CD8-positive, alpha-beta memory T cell (primary cell): Measurements from ENCODE around the gene RCC2. TPM values are rescaled to one million over a fixed set of nuclear protein-coding genes. Genes with fewer than 3 reads are reported as not detected.
"Not testable (repeated sequence)": the region's sequence is repeated elsewhere in the genome, so short reads cannot be mapped to it uniquely, and the experiment has no call there.

Experiments used
- CTCF ChIA-PET: fragments of 350-600 bp; sonication (Branson Sonifier 250); formaldehyde crosslinking; loops from one replicate; lab custom pipeline; 2021; ENCODE audit warnings: antibody characterized with exemption; lab: Charles Lee
- POLR2A ChIA-PET: fragments of 350-600 bp; sonication (Branson Sonifier 250); formaldehyde crosslinking; loops from one replicate; lab custom pipeline; 2021; ENCODE audit warnings: antibody characterized with exemption; lab: Charles Lee
- DNase-seq, 5 donors: peaks; one replicate each; pipeline versions ENCODE4 v3.0.0 to v3.0.0-alpha.2; 2020 to 2022; ENCODE audit warnings: mixed read lengths in 1 of 5
- H3K27ac ChIP-seq: one replicate; pipeline ENCODE4 v1.7.0; 2013; ENCODE audit warnings: low read depth, mild to moderate bottlenecking, low read length, moderate library complexity
- H3K27me3 ChIP-seq: 2 replicates; pipeline ENCODE4 v1.7.0; 2013; ENCODE audit warnings: low read length, mild to moderate bottlenecking; ENCODE audit not compliant: insufficient read depth, poor library complexity, severe bottlenecking
- H3K36me3 ChIP-seq: 2 replicates; pipeline ENCODE4 v1.7.0; 2013; ENCODE audit warnings: mild to moderate bottlenecking, low read length, moderate library complexity; ENCODE audit not compliant: insufficient read depth
- H3K4me1 ChIP-seq: 2 replicates; pipeline ENCODE4 v1.7.0; 2013; ENCODE audit warnings: mild to moderate bottlenecking, low read length, moderate library complexity; ENCODE audit not compliant: insufficient read depth
- H3K4me3 ChIP-seq: 2 replicates; pipeline ENCODE4 v1.7.0; 2013; ENCODE audit warnings: mild to moderate bottlenecking, low read length
- H3K9me3 ChIP-seq: 2 replicates; pipeline ENCODE4 v1.7.0; 2013; ENCODE audit warnings: mild to moderate bottlenecking, low read length
- H3K27ac Mint-ChIP-seq, 8 donors: one replicate each; pipeline ENCODE4 v1.8.0; 2020 to 2021; ENCODE audit warnings: mixed read lengths in 8 of 8, mild to moderate bottlenecking in 6 of 8, inconsistent platforms in 3 of 8, moderate library complexity in 3 of 8
- H3K27me3 Mint-ChIP-seq, 2 donors: one replicate each; pipeline ENCODE4 v1.8.0; 2020 to 2021; ENCODE audit warnings: mixed read lengths in 2 of 2, mild to moderate bottlenecking in 1 of 2, moderate library complexity in 1 of 2
- H3K36me3 Mint-ChIP-seq, 3 donors: one replicate each; pipeline ENCODE4 v1.8.0; 2020 to 2021; ENCODE audit warnings: mixed read lengths in 3 of 3, inconsistent platforms in 1 of 3, mild to moderate bottlenecking in 1 of 3
- H3K4me1 Mint-ChIP-seq, 3 donors: one replicate each; pipeline ENCODE4 v1.8.0; 2020 to 2021; ENCODE audit warnings: mixed read lengths in 3 of 3, inconsistent platforms in 1 of 3, mild to moderate bottlenecking in 1 of 3
- H3K4me3 Mint-ChIP-seq, 7 donors: one replicate each; pipeline ENCODE4 v1.8.0; 2020 to 2021; ENCODE audit warnings: mixed read lengths in 7 of 7, mild to moderate bottlenecking in 6 of 7, moderate library complexity in 4 of 7, inconsistent platforms in 2 of 7
- H3K9me3 Mint-ChIP-seq, 5 donors: one replicate each; pipeline ENCODE4 v1.8.0; 2020 to 2022; ENCODE audit warnings: mixed read lengths in 5 of 5, mild to moderate bottlenecking in 3 of 5, moderate library complexity in 2 of 5, inconsistent platforms in 1 of 5
- polyA plus RNA-seq: library from polyadenylated mRNA; unstranded; fragments of 300-500 nt; fragmentation: Illumina TruSeq; gene quantifications from one replicate; pipeline ENCODE4 v1.2.3, GENCODE V29; 2021
- total RNA-seq, 2 experiments: library from RNA; stranded (reverse); gene quantifications; one replicate each; pipeline ENCODE4 v1.2.3, GENCODE V29; 2021

Gene RCC2
- total and polyA plus RNA-seq, 3 experiments from 2014 or later = 27.5 to 156 (median 156) TPM

DNA sequence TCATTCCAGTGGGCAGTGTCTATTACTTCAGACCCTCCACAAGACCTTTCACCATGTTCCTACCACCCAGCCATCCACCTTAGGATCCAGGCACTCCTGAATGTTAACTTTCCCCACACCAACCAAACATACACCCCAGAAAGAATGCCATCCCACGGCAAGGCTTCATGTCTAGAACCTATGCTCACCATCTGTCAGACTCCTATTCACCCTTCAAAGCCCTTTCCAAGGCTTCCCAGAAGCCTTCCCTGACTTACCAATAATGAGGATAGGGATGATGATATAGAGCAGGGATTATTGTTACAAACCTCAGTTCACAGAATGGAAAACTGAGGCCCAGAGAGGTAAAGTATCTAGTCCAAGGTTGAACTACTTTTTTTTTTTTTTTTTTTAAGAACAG lies 19.3 kb upstream of the RCC2 start:
- ChIA-PET POLR2A (no interaction called here), CTCF (no interaction called here)
- Histone ChIP-seq H3K27ac (no peak overlapping the region), H3K4me3 (no peak overlapping the region), H3K9me3 (no peaks in the 10 kb centered on the region), H3K4me1 (no peaks in the 10 kb centered on the region), H3K36me3 (no peaks in the 10 kb centered on the region), H3K27me3 (no peaks in the 10 kb centered on the region)
- Mint-ChIP-seq H3K27me3 (peaks cover 0 to 4% of the 10 kb centered on the region in 2 donors), H3K9me3 (no peaks in the 10 kb centered on the region), H3K36me3 (no peaks in the 10 kb centered on the region), H3K4me1 (no peaks in the 10 kb centered on the region), H3K4me3 (no peak overlapping the region), H3K27ac (no peak overlapping the region)
- DNase-seq = no peak

DNA sequence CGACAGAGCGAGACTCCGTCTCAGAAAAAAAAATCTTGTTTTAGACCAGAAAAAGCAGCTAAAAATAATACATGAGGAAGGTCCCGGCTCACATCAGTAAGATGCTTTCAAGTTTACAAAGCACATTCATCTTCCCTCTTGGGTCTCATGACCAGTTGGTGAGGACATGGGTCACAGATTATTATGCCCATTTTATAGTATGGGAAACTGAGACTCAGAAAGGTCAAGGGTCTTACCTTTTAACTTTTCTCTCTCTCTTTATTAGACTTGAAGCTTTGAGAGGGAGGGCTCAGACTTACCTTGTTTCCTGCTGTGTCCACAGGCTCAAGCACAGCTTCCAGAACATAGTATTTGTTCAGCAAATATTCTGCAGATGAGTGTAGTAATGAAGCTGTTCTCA lies 13.2 kb upstream of the RCC2 start:
- Histone ChIP-seq H3K36me3 (no peaks in the 10 kb centered on the region), H3K4me3 (no peak overlapping the region), H3K27ac (no peak overlapping the region), H3K9me3 (no peaks in the 10 kb centered on the region), H3K4me1 (no peaks in the 10 kb centered on the region), H3K27me3 (no peaks in the 10 kb centered on the region)
- ChIA-PET POLR2A (no interaction called here), CTCF (no interaction called here)
- Mint-ChIP-seq H3K27me3 (peaks cover 9 to 11% of the 10 kb centered on the region in 2 donors), H3K4me3 (no peak overlapping the region), H3K27ac (peak overlapping the region in 1 of 8 donors; percentile 43), H3K9me3 (no peaks in the 10 kb centered on the region), H3K36me3 (no peaks in the 10 kb centered on the region), H3K4me1 (no peaks in the 10 kb centered on the region)
- DNase-seq = no peak

DNA sequence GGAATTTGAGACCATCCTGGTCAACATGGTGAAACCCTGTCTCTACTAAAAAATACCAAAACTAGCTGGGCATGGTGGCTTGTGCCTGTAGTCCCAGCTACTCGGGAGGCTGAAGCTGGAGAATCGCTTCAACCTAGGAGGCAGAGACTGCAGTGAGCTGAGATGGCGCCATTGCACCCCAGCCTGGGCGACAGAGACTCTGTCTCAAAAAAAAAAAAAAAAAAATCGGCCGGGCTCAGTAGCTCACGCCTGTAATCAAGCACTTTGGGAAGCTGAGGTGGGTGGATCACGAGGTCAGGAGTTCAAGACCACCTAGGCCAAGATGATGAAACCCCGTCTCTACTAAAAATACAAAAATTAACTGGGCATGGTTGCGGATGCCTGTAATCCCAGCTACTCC lies 12.7 kb upstream of the RCC2 start:
- POLR2A ChIA-PET, H3K27ac ChIP-seq, H3K4me3 ChIP-seq, H3K27me3 ChIP-seq, H3K36me3 Mint-ChIP-seq, H3K36me3 ChIP-seq, H3K9me3 ChIP-seq, H3K4me3 Mint-ChIP-seq, H3K9me3 Mint-ChIP-seq, DNase-seq, H3K4me1 ChIP-seq, H3K4me1 Mint-ChIP-seq: not testable (repeated sequence)
- H3K27me3 Mint-ChIP-seq = peaks cover 11 to 13% of the 10 kb centered on the region in 2 donors
- H3K27ac Mint-ChIP-seq = peak overlapping the region in 1 of 8 donors; percentile 43
- CTCF ChIA-PET = interaction anchor here (0.7 to 0.9 kb wide), 2 partner anchors 13 to 23 kb away, joined by 3 read pairs; partner anchors contain the start of gene RCC2

- Mint-ChIP-seq H3K27me3 (peaks cover 11 to 14% of the 10 kb centered on the region in 2 donors), H3K27ac (no peak overlapping the region), H3K4me3 (no peak overlapping the region), H3K9me3 (no peaks in the 10 kb centered on the region), H3K36me3 (no peaks in the 10 kb centered on the region), H3K4me1 (no peaks in the 10 kb centered on the region)
- Histone ChIP-seq H3K36me3 (no peaks in the 10 kb centered on the region), H3K9me3 (no peaks in the 10 kb centered on the region), H3K4me3 (no peak overlapping the region), H3K4me1 (no peaks in the 10 kb centered on the region), H3K27me3 (no peaks in the 10 kb centered on the region), H3K27ac (no peak overlapping the region)
- ChIA-PET POLR2A (no interaction called here), CTCF (interaction anchor here (0.7 to 0.9 kb wide), 2 partner anchors 13 to 22 kb away, joined by 3 read pairs; partner anchors contain the start of gene RCC2)
- DNase-seq = no peak
Measured at GRCh38 chr1:17451731-17452130, 12.3 kb upstream of the RCC2 start.

GRCh38 chr1:17447501-17447992 lies 8.1 kb upstream of the RCC2 start:
- no peaks in the 10 kb centered on the region for H3K9me3 Mint-ChIP-seq
- no peak overlapping the region for H3K4me3 ChIP-seq
- POLR2A ChIA-PET = no interaction called here
- H3K36me3 Mint-ChIP-seq = no peaks in the 10 kb centered on the region
- no peak overlapping the region for H3K27ac ChIP-seq
- no peak for DNase-seq
- CTCF ChIA-PET = interaction anchor here (0.9 to 1.2 kb wide), 2 partner anchors 8 to 41 kb away, joined by 3 read pairs; partner anchors contain the start of gene RCC2
- H3K36me3 ChIP-seq = no peaks in the 10 kb centered on the region
- H3K27ac Mint-ChIP-seq = no peak overlapping the region
- H3K4me1 ChIP-seq = no peaks in the 10 kb centered on the region
- H3K4me1 Mint-ChIP-seq = no peaks in the 10 kb centered on the region
- H3K27me3 ChIP-seq = no peaks in the 10 kb centered on the region
- peaks cover 16% of the 10 kb centered on the region in 2 donors for H3K27me3 Mint-ChIP-seq
- H3K9me3 ChIP-seq = no peaks in the 10 kb centered on the region
- no peak overlapping the region for H3K4me3 Mint-ChIP-seq

GRCh38 chr1:17442841-17443240 lies 3.4 kb upstream of the RCC2 start:
- no peaks in the 10 kb centered on the region for H3K9me3 Mint-ChIP-seq
- H3K27me3 Mint-ChIP-seq = peaks cover 8 to 12% of the 10 kb centered on the region in 2 donors
- ChIA-PET POLR2A (no interaction called here), CTCF (no interaction called here)
- peaks cover 4 to 10% (median 7%) of the 10 kb centered on the region in 3 donors for H3K4me1 Mint-ChIP-seq
- Histone ChIP-seq H3K36me3 (no peaks in the 10 kb centered on the region), H3K27me3 (no peaks in the 10 kb centered on the region), H3K27ac (no peak overlapping the region), H3K4me3 (no peak overlapping the region), H3K4me1 (peaks cover 7% of the 10 kb centered on the region), H3K9me3 (no peaks in the 10 kb centered on the region)
- H3K36me3 Mint-ChIP-seq = peaks cover 0 to 10% (median 0%) of the 10 kb centered on the region in 3 donors
- H3K4me3 Mint-ChIP-seq = peak overlapping the region in 1 of 7 donors; percentile 66
- no peak overlapping the region for H3K27ac Mint-ChIP-seq
- no peak for DNase-seq

DNA sequence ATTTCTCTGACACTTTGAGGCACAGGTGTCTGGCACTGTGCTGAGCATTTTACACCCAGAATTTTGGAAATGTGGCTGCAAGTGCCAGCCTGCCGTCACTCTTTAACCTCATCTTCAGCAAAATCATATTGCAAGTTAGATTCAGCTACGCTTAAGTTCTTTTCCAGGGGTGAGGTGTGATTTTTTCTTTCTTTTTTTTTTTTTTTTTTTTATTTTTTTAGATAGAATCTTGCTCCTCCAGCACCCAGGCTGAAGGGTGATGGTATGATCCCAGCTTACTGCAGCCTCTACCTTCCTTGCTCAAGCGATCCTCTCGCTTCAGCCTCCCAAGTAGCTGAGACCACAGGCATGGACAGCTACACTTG lies 2.5 kb upstream of the RCC2 start:
- no peak overlapping the region for H3K27ac ChIP-seq
- H3K36me3 ChIP-seq = no peaks in the 10 kb centered on the region
- DNase-seq = no peak
- H3K9me3 Mint-ChIP-seq = no peaks in the 10 kb centered on the region
- ChIA-PET POLR2A (no interaction called here), CTCF (no interaction called here)
- H3K27me3 Mint-ChIP-seq = peaks cover 5 to 7% of the 10 kb centered on the region in 2 donors
- H3K4me3 ChIP-seq = no peak overlapping the region
- no peaks in the 10 kb centered on the region for H3K9me3 ChIP-seq
- no peaks in the 10 kb centered on the region for H3K27me3 ChIP-seq
- peaks cover 10% of the 10 kb centered on the region for H3K4me1 ChIP-seq
- peaks cover 0 to 10% (median 0%) of the 10 kb centered on the region in 3 donors for H3K36me3 Mint-ChIP-seq
- H3K4me3 Mint-ChIP-seq = peak overlapping the region in 1 of 7 donors; percentile 99
- H3K27ac Mint-ChIP-seq = peak overlapping the region in 1 of 8 donors; percentile 96
- H3K4me1 Mint-ChIP-seq = peaks cover 6 to 13% (median 10%) of the 10 kb centered on the region in 3 donors

- H3K36me3 Mint-ChIP-seq = peaks cover 0 to 10% (median 0%) of the 10 kb centered on the region in 3 donors
- no peaks in the 10 kb centered on the region for H3K36me3 ChIP-seq
- H3K9me3 Mint-ChIP-seq = no peaks in the 10 kb centered on the region
- peaks cover 11 to 18% (median 15%) of the 10 kb centered on the region in 3 donors for H3K4me1 Mint-ChIP-seq
- peak overlapping the region; percentile 55 for H3K27ac ChIP-seq
- peaks cover 16% of the 10 kb centered on the region for H3K4me1 ChIP-seq
- POLR2A ChIA-PET = no interaction called here
- peak overlapping the region in 2 of 7 donors; percentile 23 to 99 for H3K4me3 Mint-ChIP-seq
- H3K9me3 ChIP-seq = no peaks in the 10 kb centered on the region
- CTCF ChIA-PET = no interaction called here
- H3K27me3 Mint-ChIP-seq = peaks cover 5 to 7% of the 10 kb centered on the region in 2 donors
- peak overlapping the region in 1 of 8 donors; percentile 96 for H3K27ac Mint-ChIP-seq
- no peak for DNase-seq
- no peak overlapping the region for H3K4me3 ChIP-seq
- no peaks in the 10 kb centered on the region for H3K27me3 ChIP-seq
Measured at GRCh38 chr1:17441265-17441992, 2.0 kb upstream of the RCC2 start.
